K562 (cell line): Measurements from ENCODE around the gene MDC1. TPM values are rescaled to one million over a fixed set of nuclear protein-coding genes. Genes with fewer than 3 reads are reported as not detected.
A peak's percentile ranks its signal among the peaks of the same experiment; 100 is the strongest.

Source experiments
- ATF6 ChIP-seq: sonication (generic); formaldehyde crosslinking; IDR thresholded peaks from 2 replicates; pipeline ENCODE4 v1.4.0; 2020; ENCODE audit warnings: mild to moderate bottlenecking, missing genetic modification reagents
- CLOCK ChIP-seq: fragments of 250-450 bp; sonication (Bioruptor Pico); IDR thresholded peaks from 2 replicates; pipeline ENCODE4 v1.4.0; 2020; ENCODE audit warnings: mild to moderate bottlenecking, moderate library complexity, borderline replicate concordance
- CREB3 ChIP-seq: fragments of 450-650 bp; conservative IDR thresholded peaks from 2 replicates; pipeline ENCODE4 v1.6.1; 2016; ENCODE audit warnings: missing genetic modification characterization, low read depth, mild to moderate bottlenecking, missing compliant biosample characterization, moderate library complexity
- CREB3L1 ChIP-seq: fragments of 450-650 bp; IDR thresholded peaks from 2 replicates; pipeline ENCODE4 v1.6.1; 2014; ENCODE audit warnings: low read depth, mild to moderate bottlenecking, moderate library complexity, borderline replicate concordance
- FOXA1 ChIP-seq: fragments of 450-650 bp; IDR thresholded peaks from 2 replicates; pipeline ENCODE4 v1.6.1; 2016; ENCODE audit warnings: mild to moderate bottlenecking, borderline replicate concordance
- KDM4B ChIP-seq, 2 experiments: fragments of 450-650 bp in 1 of 2; sonication (generic) in 1 of 2; IDR thresholded peaks; 2 replicates each; pipeline ENCODE4 v1.6.1; 2016 to 2017; ENCODE audit warnings: borderline replicate concordance in 2 of 2, antibody characterized with exemption in 1 of 2, low read depth in 1 of 2, mild to moderate bottlenecking in 1 of 2
- MAX ChIP-seq: sonication (generic); formaldehyde crosslinking; IDR thresholded peaks from 2 replicates; pipeline ENCODE4 v1.9.0; 2022; ENCODE audit warnings: mild to moderate bottlenecking, missing genetic modification reagents
- NRF1 ChIP-seq, 2 experiments: fragments of 450-650 bp; IDR thresholded peaks in 1 of 2; conservative IDR thresholded peaks in 1 of 2; 2 replicates each; pipeline ENCODE4 v1.6.1; 2014; ENCODE audit warnings: mild to moderate bottlenecking in 2 of 2
- SREBF1 ChIP-seq: fragments of 150-350 bp; IDR thresholded peaks from 2 replicates; pipeline ENCODE4 v1.6.1; 2014; ENCODE audit warnings: antibody characterized with exemption, low read depth, low read length, borderline replicate concordance
- ZBED1 ChIP-seq: IDR thresholded peaks from 2 replicates; pipeline ENCODE4 v1.6.1; 2014
- ZFP36 ChIP-seq: fragments of 150-350 bp; IDR thresholded peaks from 2 replicates; pipeline ENCODE4 v1.6.1; 2018; ENCODE audit warnings: low read length, low read depth; ENCODE audit not compliant: partially characterized antibody
- ZNF431 ChIP-seq: sonication (generic); formaldehyde crosslinking; IDR thresholded peaks from 2 replicates; pipeline ENCODE4 v1.8.0; 2022; ENCODE audit warnings: mild to moderate bottlenecking, missing genetic modification reagents
- ZNF740 ChIP-seq, 3 experiments: fragments of 200-800 bp in 1 of 3; sonication (Bioruptor generic) in 1 of 3; sonication (generic) in 1 of 3; formaldehyde crosslinking in 1 of 3; IDR thresholded peaks; 2 replicates each; pipeline versions ENCODE4 v1.6.1 to v1.8.0; 2016 to 2022; ENCODE audit warnings: mild to moderate bottlenecking in 2 of 3, missing compliant biosample characterization in 2 of 3, missing genetic modification characterization in 2 of 3, missing genetic modification reagents in 1 of 3
- ZNF785 ChIP-seq: fragments of 250-450 bp; sonication (Bioruptor Pico); IDR thresholded peaks from 2 replicates; pipeline ENCODE4 v1.4.0; 2020; ENCODE audit warnings: mild to moderate bottlenecking
- polyA plus RNA-seq, 8 experiments: library from polyadenylated mRNA; depleted of rRNA in 4 of 8; stranded (reverse) in 5 of 8; unstranded in 3 of 8; fragments of >200 nt; fragmentation: Nextera tagmentation in 2 of 8; fragmentation: Illumina TruSeq in 1 of 8; extraction: Ambion mirVana in 2 of 8; extraction: Trizol in 1 of 8; gene quantifications; 2 replicates each; pipeline versions ENCODE4 v1.2.1 to v1.2.3, GENCODE V29; 2011 to 2014; ENCODE audit warnings: inconsistent platforms in 1 of 8, missing spikeins in 1 of 8
- total RNA-seq, 7 experiments: library from RNA; depleted of rRNA in 6 of 7; stranded (reverse); fragments of >200 nt in 6 of 7; fragmentation: Illumina TruSeq in 2 of 7; extraction: Trizol in 2 of 7; gene quantifications; 2 replicates each; pipeline versions ENCODE4 v1.2.1 to v1.2.3, GENCODE V29; 2011 to 2021; ENCODE audit warnings: low replicate concordance in 1 of 7

Gene MDC1
- total and polyA plus RNA-seq, 9 of the 15 experiments (the other 6 are each of a cell fraction or from before 2014, with no cell fraction given): 8.2 to 114 (median 20.0) TPM

GRCh38 chr6:30690403-30691207 is 26.5 kb downstream of the MDC1 start, which contains the start of gene NRM (continued):
- TF ChIP-seq CLOCK (CRISPR knock-in tag) (0 out of 2 replicates have a peak, but pooled peaks have one; percentile 31), FOXA1 (no peak), SREBF1 (no peak), ZFP36 (no peak), CREB3 (tag) (no peak), ZBED1 (0 out of 2 replicates have a peak, but pooled peaks have one; percentile 46), ZNF785 (no peak), CREB3L1 (0 out of 2 replicates have a peak, but pooled peaks have one; percentile 13), ATF6 (CRISPR knock-in tag) (no peak), ZNF740 (CRISPR knock-in tag; IDR thresholded peaks at IDR 0.05) (0 out of 2 replicates have a peak, but pooled peaks have one; percentile 21), ZNF740 (tag; IDR thresholded peaks at IDR 0.05) (no peak), NRF1 (conservative IDR thresholded peaks at IDR 0.05 in 1 of 2, IDR thresholded peaks at IDR 0.05 in 1 of 2) (peak; percentile 84 to 85), KDM4B (IDR thresholded peaks at IDR 0.05; ENCODE audit: borderline replicate concordance in 2 of 2, low read depth in 1 of 2) (peak in 1 of 2 experiments; percentile 50; a peak in 1 of 4 replicates), ZNF431 (CRISPR knock-in tag) (no peak), MAX (CRISPR knock-in tag) (peak; percentile 60)
